ENCODE measurements around the gene ETS2. TPM values are rescaled to one million over a fixed set of nuclear protein-coding genes. Genes with fewer than 3 reads are reported as not detected.

The ETS2 gene
- total RNA-seq, 2 donors from 2014 or later: 87.3 to 92.3 TPM

DNA sequence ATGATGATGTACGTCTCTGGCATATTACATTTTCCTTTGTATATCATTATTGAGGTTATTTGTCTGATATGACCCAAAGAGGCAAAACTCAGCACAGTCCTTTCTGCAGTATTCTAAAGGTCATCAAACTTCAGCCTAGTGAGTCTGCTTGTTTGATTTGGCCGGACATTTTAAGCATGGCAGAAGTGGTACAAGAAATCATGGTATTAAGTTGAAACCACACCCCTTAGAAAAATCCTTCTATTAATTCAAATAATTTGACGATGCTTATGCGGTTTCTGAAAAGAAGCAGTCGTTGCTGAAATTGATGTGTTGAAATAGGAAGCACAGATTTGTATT is 5.1 kb downstream of the ETS2 start:
- no peak for DNase-seq (ENCODE audit: low spot score)
- intact Hi-C loops (cut with DNase I): loop anchor here in 1 of 2 donors (10.0 kb wide), 1 partner anchor 294 kb away; no protein-coding TSS in a partner anchor

DNA sequence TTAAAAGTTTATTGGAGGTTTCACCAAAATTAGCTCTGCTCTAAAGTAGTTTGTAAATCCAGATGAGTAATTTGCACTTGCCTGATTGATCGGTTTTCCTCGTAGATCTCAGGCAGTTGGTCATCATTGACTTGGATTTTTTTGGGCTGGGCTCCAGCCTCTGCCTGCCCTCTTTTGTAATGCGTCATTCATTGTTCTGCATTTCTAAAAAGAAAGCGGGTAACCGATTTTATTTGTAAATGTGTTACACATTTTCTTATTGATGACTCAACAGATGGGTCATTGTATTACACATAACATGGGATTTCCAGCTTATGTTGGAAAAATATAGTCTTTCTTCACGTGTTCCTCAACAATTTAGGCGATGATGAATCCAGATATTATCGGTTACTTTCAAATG is 5.5 kb downstream of the ETS2 start:
- no peak for DNase-seq (ENCODE audit: low spot score)
- intact Hi-C loops (cut with DNase I): loop anchor here in 1 of 2 donors (10.0 kb wide), 1 partner anchor 294 kb away; no protein-coding TSS in a partner anchor

DNA sequence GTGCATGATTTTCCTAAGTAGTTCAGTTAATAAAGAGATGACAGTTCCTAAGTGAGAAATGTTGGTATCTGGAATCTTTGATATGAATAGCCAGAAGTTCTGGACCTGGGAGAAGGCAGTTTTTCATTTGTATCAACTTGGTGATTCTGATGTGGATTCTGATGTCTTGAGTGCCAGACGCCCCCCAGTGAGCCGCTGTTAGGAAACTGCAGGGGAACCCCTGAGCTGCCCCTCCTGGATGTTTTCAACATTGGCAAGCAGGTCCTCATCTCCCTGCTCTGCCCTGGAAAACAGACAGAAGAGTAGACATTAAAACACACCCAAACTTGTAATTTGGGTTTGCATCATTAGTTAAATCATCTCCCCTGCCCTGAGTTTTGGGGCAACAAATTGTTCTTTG is 7.4 kb downstream of the ETS2 start:
- intact Hi-C loops (cut with DNase I): loop anchor here in 1 of 2 donors (1.0 to 10.0 kb wide), 2 partner anchors 29 to 292 kb away; no protein-coding TSS in a partner anchor

DNA sequence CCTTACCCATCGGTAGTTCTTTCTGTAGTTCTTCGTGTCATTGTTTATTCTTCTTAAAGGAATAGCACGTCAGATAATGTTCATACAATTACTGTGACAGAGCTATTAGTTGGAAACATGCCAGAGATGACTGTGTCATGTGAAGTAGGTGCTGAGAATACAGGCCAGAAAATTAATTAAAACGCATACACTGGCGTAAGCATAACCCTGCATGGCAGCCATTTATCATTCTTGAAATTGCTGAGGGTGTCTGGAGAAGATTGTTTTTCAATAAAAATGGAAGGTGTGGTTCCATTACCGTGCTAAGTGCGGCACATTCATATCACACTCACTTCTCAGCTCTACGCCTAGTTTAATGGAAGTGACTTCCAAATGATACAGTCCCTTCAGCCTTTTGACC is 7.8 kb downstream of the ETS2 start:
- intact Hi-C loops (cut with DNase I): loop anchor here in 1 of 2 donors (1.0 to 10.0 kb wide), 2 partner anchors 29 to 291 kb away; no protein-coding TSS in a partner anchor
- DNase-seq (ENCODE audit: low spot score): no peak

More for the DNA sequence above, 7.4 kb downstream of the ETS2 start:
- no peak for DNase-seq (ENCODE audit: low spot score)

DNA sequence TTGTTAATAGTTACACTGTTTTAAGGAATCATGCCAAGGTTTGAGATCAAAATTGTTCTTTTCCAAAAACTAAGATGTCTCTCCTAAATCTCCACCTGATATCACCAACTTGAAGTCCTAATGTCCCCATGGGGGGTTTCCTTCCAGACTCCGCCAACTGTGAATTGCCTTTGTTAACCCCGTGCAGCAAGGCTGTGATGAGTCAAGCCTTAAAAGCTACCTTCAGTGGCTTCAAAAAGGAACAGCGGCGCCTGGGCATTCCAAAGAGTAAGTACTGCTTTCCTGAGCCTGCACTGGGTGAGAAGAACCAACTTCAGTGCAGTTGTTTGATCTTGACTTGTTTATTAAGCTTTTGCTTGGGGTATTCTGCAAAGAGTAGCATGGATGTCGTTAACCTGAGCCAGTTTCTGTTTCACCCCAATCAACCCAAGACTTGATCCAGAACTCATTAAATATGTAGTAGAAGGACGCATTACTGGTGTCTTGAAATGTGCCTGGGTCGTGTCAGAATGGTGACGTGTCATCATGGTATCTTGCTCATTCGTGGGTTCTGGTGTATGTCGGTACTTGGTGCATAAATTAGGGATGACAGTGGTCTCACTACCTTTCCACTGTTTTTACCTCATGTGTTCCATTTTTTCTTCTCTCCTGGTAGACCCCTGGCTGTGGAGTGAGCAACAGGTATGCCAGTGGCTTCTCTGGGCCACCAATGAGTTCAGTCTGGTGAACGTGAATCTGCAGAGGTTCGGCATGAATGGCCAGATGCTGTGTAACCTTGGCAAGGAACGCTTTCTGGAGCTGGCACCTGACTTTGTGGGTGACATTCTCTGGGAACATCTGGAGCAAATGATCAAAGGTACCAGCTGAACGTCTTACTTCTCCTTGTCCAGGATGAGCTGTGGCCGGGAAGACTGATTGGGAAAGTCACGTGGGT is 8.7 kb downstream of the ETS2 start:
- no peak for DNase-seq (ENCODE audit: low spot score)
- intact Hi-C loops (cut with DNase I): loop anchor here in 1 of 2 donors (10.0 kb wide), 1 partner anchor 290 kb away; no protein-coding TSS in a partner anchor

DNA sequence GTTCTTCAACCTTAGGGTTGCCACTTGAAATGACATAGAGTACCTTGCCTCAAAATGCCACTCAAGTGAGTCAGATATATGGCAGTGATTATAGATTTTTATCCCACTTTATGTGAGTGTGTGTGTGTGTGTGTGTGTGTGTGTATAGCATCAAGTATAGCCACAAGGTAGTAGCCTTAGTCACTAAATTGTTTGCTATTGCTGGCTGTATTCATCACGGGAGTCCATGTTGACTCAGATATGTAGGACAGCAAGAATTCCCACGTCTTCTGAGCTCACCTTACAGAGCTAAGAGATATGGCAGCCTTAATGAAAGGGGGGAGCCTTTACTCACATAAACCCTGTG is 9.3 kb downstream of the ETS2 start:
- no peak for DNase-seq (ENCODE audit: low spot score)
- intact Hi-C loops (cut with DNase I): loop anchor here in 1 of 2 donors (10.0 kb wide), 1 partner anchor 290 kb away; no protein-coding TSS in a partner anchor

DNA sequence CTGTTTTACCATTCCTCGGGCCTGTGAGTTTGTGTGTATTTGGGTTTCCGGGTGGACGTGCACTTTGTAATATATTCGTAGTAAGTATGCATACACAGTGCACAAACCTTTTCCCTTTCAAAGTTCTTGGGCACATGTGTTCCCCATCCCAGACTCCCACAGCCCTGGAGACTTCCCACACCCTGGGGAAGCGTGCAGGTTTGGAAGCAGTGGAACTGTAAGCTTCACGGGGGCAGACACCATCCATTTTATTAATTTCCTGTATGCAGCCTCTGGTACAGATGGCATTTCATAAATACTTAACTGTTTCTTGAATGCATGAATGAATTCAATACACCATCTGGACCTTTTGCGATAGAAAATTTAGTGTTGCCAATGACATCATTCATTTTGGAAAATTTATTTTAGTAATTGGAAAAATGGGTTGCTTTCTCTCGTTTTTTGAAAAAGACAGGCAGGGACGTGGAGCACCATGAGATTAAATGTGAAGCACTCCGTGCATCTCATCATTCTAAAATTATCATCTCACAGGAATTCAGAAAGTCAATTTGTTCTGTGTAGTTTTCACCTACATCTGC is 10.8 kb downstream of the ETS2 start:
- intact Hi-C loops (cut with DNase I): loop anchor here in 1 of 2 donors (10.0 kb wide), 1 partner anchor 288 kb away; no protein-coding TSS in a partner anchor

DNA sequence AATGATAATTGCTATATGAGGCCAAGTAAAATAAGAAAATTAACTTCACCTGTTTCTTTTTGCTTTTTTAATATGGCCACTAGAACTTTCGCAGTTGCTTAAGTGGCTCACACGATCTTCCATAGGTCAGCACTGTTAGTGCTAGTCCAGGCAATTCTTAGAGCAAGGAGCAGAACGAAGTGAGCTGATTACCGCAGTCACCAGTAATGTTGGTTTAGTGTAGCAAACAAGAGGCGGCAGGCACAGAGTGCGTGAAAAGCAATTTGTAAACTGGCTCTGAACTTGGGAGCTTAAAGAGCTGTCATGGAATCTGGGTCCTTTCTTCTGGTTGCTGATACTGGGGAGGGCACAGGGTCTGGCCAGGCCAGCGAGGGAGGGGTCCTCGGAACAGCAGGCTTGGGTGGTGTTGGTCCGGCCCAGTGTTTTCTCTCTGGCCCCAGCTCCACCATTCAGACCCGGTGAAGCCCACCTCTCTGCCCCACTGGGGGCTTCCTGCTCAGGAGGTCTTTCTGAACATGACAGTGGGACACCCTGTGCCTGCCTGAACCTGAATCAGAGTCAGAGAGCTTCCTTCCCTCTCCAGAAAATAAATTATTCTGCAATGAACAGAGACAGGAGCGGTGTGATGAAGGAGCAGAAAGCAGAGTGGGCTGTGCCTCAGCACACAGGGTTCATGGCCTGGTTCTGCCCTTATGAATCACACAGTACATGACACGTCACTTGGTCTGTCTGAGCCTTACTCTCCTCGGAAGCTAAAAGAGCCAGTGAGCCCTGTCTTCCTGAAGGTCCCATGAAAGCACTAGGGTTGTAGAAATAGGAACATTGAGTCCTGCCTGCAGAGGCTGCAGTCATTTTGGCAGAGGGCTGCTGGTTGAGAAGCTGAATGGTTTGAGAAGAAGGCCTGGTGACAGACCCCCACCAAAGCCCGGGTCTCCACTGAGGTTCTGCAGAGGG is 11.9 kb downstream of the ETS2 start:
- intact Hi-C loops (cut with DNase I): loop anchor here in 1 of 2 donors (10.0 kb wide), 1 partner anchor 287 kb away; no protein-coding TSS in a partner anchor
- DNase-seq (ENCODE audit: low spot score): no peak

More for the DNA sequence above, 10.8 kb downstream of the ETS2 start:
- no peak for DNase-seq (ENCODE audit: low spot score)

DNA sequence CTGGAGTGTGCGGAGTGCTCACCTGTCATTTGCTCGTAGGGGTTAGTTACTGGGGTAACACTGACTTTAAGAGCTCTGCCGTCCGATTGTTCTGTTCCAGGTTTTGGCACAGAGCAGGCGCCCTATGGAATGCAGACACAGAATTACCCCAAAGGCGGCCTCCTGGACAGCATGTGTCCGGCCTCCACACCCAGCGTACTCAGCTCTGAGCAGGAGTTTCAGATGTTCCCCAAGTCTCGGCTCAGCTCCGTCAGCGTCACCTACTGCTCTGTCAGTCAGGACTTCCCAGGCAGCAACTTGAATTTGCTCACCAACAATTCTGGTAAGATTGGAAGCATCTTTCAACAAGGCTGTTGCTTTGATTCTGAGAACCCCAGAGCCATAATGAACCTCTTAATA is 12.6 kb downstream of the ETS2 start:
- intact Hi-C loops (cut with DNase I): loop anchor here in 1 of 2 donors (10.0 kb wide), 1 partner anchor 286 kb away; no protein-coding TSS in a partner anchor
- DNase-seq (ENCODE audit: low spot score): no peak

DNA sequence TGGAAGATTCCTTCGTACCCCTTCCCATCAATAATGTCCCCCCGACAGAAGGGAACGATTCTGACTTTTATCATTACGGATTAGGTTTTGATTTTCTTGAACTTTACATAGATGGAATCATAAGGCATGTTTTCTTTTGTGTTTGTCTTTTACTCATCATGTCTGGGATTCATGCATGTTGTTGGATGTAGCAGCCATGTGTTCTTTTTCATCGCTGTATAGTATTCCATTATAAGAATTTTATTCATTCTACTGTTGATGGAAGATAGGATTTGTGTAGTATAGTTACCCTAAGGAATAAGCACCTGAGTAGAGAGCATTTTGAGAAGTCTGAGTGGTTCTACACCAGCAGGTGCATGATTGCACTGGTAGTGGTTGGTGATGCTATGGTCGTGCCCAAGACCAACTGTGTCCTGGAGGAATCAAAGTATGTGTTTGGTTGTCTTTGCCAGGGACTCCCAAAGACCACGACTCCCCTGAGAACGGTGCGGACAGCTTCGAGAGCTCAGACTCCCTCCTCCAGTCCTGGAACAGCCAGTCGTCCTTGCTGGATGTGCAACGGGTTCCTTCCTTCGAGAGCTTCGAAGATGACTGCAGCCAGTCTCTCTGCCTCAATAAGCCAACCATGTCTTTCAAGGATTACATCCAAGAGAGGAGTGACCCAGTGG is 13.5 kb downstream of the ETS2 start:
- intact Hi-C loops (cut with DNase I): loop anchor here in 1 of 2 donors (10.0 kb wide), 1 partner anchor 286 kb away; no protein-coding TSS in a partner anchor
- no peak for DNase-seq (ENCODE audit: low spot score)

DNA sequence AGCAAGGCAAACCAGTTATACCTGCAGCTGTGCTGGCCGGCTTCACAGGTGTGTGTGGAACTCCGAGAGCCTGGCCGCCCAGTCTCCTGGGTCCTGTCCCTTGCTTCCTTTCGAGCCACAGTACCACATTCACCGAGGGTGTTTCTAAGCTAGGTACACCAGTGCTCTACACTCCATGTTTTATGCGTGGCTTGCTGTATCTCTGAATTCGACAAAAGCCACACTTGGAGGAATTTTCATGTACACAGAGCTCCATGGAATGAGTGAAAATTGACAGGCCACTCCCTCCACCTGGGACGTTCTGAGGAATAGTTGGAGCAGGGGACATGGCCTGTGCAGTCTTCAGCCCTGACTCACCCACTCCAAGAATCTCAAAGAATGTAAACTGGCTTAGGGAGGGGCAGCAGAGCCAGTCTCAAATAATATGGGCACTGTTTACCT is 14.0 kb downstream of the ETS2 start:
- intact Hi-C loops (cut with DNase I): loop anchor here (5.0 to 10.0 kb wide), 2 partner anchors 88 to 285 kb away; no protein-coding TSS in a partner anchor
- DNase-seq (ENCODE audit: low spot score): no peak

DNA sequence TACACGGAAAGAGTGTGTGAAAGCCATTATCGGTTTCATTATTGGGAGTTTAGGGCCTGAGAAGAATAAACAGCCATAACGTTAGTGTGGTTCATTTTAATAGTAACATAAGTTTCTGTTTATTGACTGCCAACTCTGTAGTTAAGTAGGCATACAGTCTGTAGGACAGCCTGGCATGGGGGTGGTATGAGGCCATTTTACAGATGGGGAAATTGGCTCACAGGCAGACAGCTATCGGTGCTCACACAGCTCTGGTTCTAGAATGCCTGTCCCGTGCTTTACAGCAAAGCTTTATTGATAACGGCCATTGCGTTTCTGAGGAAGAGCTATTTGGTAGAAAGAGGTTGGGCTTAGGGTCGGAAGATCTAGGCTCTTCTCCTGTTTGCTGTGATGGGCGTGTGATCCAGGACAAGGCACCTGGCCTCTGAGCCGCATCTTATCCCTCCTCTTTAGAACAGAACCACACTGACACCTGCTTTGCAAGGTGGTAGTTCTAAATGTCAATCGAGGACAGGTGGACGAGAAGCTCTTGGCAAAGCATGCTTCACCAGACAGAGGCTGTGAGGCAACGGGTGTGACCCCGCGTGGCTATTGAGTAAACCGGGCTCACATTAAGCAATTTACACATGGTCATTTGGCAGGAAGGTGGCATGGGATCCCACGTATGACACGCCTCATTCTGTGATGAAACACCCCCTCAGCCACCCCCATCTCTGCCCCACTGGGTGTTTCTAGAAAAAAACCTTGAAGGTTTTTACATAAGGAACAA is 14.9 kb downstream of the ETS2 start:
- intact Hi-C loops (cut with DNase I): loop anchor here in 1 of 2 donors (5.0 kb wide), 1 partner anchor 87 kb away; no protein-coding TSS in a partner anchor

DNA sequence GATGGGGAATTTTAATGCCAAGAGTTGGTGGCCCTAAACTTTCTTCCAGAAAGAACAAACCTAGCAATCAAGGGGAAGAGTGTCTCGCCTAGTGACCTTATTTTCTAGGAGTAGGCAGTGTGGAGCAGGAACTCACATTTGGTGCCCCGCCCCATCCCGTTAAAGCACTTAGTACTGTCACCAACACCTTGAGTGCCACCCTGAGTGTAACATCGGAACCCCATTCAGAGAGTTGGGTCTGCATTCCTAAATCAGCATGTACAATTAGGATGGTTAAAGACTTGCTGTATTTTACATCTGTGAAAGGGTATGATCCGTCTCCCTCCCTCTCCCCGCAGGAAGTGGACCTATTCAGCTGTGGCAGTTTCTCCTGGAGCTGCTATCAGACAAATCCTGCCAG is 15.5 kb downstream of the ETS2 start:
- intact Hi-C loops (cut with DNase I): loop anchor here in 1 of 2 donors (5.0 kb wide), 1 partner anchor 86 kb away; no protein-coding TSS in a partner anchor
- no peak for DNase-seq (ENCODE audit: low spot score)

More for the DNA sequence above, 14.9 kb downstream of the ETS2 start:
- no peak for DNase-seq (ENCODE audit: low spot score)

DNA sequence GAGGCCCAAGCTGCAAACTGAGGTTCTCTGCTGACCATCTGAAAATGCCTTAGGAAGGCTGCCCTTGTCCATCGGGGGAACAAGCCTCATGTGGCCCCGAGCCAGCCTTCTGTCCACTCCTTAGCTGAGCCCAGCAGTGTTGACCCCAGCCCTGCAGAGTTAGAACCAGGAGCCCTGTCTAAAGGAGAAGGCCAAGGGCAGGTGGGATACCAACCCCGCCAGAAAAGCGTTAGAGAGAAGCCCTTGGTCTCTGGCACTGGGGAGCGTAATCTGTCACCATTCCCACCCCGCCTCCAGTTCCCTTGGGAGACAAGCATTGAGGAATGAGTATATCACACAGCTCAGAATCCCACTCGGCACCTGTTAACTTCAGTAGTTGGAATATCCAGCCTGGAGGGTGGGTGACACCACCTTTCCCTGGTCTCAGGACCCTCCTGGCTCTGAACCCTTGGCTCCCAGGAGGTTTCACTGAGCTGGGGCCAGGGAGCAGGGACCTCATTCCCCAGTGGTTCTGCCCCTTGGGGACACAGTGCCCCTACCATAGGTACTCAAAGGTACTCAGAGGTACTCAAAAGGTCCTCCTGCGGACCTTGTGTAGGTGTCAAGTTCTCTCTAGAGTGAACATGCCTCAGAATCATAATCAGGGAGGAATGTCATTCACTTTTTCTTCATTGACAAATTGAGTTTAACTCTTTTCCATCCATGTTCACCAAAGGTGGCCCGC is 16.4 kb downstream of the ETS2 start:
- intact Hi-C loops (cut with DNase I): loop anchor here in 1 of 2 donors (5.0 kb wide), 1 partner anchor 85 kb away; no protein-coding TSS in a partner anchor
- DNase-seq (ENCODE audit: low spot score): no peak

DNA sequence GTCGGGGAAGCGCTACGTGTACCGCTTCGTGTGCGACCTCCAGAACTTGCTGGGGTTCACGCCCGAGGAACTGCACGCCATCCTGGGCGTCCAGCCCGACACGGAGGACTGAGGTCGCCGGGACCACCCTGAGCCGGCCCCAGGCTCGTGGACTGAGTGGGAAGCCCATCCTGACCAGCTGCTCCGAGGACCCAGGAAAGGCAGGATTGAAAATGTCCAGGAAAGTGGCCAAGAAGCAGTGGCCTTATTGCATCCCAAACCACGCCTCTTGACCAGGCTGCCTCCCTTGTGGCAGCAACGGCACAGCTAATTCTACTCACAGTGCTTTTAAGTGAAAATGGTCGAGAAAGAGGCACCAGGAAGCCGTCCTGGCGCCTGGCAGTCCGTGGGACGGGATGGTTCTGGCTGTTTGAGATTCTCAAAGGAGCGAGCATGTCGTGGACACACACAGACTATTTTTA is 17.1 kb downstream of the ETS2 start:
- intact Hi-C loops (cut with DNase I): loop anchor here in 1 of 2 donors (5.0 kb wide), 1 partner anchor 84 kb away; no protein-coding TSS in a partner anchor
- DNase-seq (ENCODE audit: low spot score): no peak

DNA sequence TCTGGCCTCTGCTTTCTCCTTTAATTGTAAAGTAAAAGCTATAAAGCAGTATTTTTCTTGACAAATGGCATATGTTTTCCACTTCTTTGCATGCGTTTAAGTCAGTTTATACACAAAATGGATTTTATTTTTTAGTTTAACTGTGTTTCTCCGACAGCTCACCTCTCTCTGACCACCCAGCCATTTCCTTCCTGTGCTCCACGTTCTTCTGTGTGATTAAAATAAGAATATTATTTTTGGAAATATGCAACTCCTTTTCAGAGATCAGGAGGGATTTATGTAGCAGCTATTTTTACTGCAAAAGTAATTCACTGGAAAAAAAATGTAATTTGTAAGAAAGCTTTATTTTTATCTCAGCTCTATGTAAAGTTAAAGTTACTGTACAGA is 18.0 kb downstream of the ETS2 start:
- no peak for DNase-seq (ENCODE audit: low spot score)
- intact Hi-C loops (cut with DNase I): loop anchor here in 1 of 2 donors (5.0 kb wide), 1 partner anchor 84 kb away; no protein-coding TSS in a partner anchor

Measured in posterior vena cava (tissue), 2 donors.